Erythroblast (primary cell): ENCODE measurements around the gene TRMT61A.

ENCODE experiments used
- GATA1 ChIP-seq: IDR thresholded peaks from 2 replicates; pipeline ENCODE4 v1.6.1; 2011; ENCODE audit warnings: low read depth, mild to moderate bottlenecking, control low read depth, low read length, moderate library complexity
- POLR2A ChIP-seq: IDR thresholded peaks from 2 replicates; pipeline ENCODE4 v1.6.1; 2011; ENCODE audit warnings: mild to moderate bottlenecking, low read length

DNA sequence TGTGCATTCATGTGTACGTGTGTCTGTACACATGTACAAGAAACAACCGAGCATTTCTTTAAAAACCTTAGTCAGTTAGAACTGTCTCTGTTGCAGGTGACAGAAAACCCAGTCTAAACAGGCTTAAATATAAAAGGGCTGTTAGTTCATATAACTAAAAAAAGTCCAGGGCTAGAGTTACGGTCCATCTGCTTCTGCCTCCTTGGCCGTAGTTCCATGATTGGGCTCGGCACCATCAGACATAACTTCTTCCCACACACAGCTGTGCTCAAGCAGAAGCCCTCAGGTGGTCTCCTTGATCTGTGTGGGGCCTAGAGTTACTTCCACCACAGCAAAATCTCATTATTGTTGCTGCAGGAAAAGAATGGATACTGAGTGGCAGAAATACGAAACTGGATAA lies 40.9 kb upstream of the TRMT61A start:
- TF ChIP-seq POLR2A (no peak), GATA1 (no peak)
